Measurements from ENCODE around the gene GNAQ. TPM values are rescaled to one million over a fixed set of nuclear protein-coding genes. Genes with fewer than 3 reads are reported as not detected.

GNAQ gene
- polyA plus RNA-seq, 3 donors, result 8.3 to 51.0 (median 9.6) TPM

- Histone ChIP-seq H3K4me1 (ENCODE audit: control insufficient read depth in 1 of 2, insufficient read depth in 2 of 2, low read length in 2 of 2) (peaks cover 20 to 29% of the 10 kb centered on the region in 2 donors), H4K20me1 (ENCODE audit: insufficient read depth, low read length) (peaks cover 95% of the 10 kb centered on the region), H2AFZ (ENCODE audit: insufficient read depth, low read depth, low read length, poor library complexity, severe bottlenecking) (no peak overlapping the region), H3K9ac (ENCODE audit: insufficient read depth, low read length, poor library complexity, severe bottlenecking) (no peak overlapping the region), H3K4me3 (replicated peaks in 1 of 3; ENCODE audit: low read depth in 2 of 3, low read length in 3 of 3) (no peak overlapping the region), H3K4me2 (replicated peaks; ENCODE audit: extremely low read depth, low read length, poor library complexity, severe bottlenecking) (no peak overlapping the region), H3K27ac (ENCODE audit: low read depth in 1 of 2, low read length in 2 of 2) (peak overlapping the region in 1 of 2 donors; percentile 50), H3K79me2 (ENCODE audit: insufficient read depth, low read length) (peaks cover 75% of the 10 kb centered on the region), H3K9me3 (replicated peaks in 1 of 2; ENCODE audit: control insufficient read depth in 1 of 2, insufficient read depth in 1 of 2, low read length in 2 of 2) (no peaks in the 10 kb centered on the region), H3K36me3 (replicated peaks in 1 of 2; ENCODE audit: control insufficient read depth in 1 of 2, insufficient read depth in 2 of 2, low read length in 2 of 2) (peaks cover 0 to 31% of the 10 kb centered on the region in 2 donors), H3K27me3 (ENCODE audit: control insufficient read depth in 2 of 2, insufficient read depth in 2 of 2, low read length in 2 of 2) (no peaks in the 10 kb centered on the region)
- intact Hi-C loops (cut with micrococcal nuclease), result no loop called here
- Mint-ChIP-seq H3K36me3 (peaks cover 18 to 28% of the 10 kb centered on the region in 2 donors), H3K27me3 (ENCODE audit: low read depth in 3 of 3) (no peaks in the 10 kb centered on the region), H3K27ac (peak overlapping the region in 3 of 7 donors; percentile 10 to 47 (median 21)), H3K9me3 (peaks cover 0 to 2% (median 0%) of the 10 kb centered on the region in 7 donors), H3K4me3 (no peak overlapping the region), H3K4me1 (peaks cover 42% of the 10 kb centered on the region)
- no peak for DNase-seq
- no CpG with 5 or more reads among the region's 2 CpGs for WGBS (ENCODE audit: insufficient coverage)
- TF ChIP-seq CTCF (IDR thresholded peaks at IDR 0.05), result no peak
Measured at GRCh38 chr9:77857513-77858259, 173.9 kb downstream of the GNAQ start.

GRCh38 chr9:77856615-77857014, 175.0 kb downstream of the GNAQ start:
- Mint-ChIP-seq H3K27ac (peak overlapping the region in 4 of 7 donors; percentile 14 to 67 (median 43)), H3K4me1 (peaks cover 42% of the 10 kb centered on the region), H3K4me3 (no peak overlapping the region), H3K9me3 (no peaks in the 10 kb centered on the region), H3K27me3 (ENCODE audit: low read depth in 3 of 3) (no peaks in the 10 kb centered on the region), H3K36me3 (peaks cover 18 to 19% of the 10 kb centered on the region in 2 donors)
- peaks cover 0 to 23% of the 10 kb centered on the region in 2 donors for H3K36me3 ChIP-seq (replicated peaks in 1 of 2; ENCODE audit: control insufficient read depth in 1 of 2, insufficient read depth in 2 of 2, low read length in 2 of 2)
- H3K4me1 ChIP-seq (ENCODE audit: control insufficient read depth in 1 of 2, insufficient read depth in 2 of 2, low read length in 2 of 2), result peaks cover 30 to 39% of the 10 kb centered on the region in 2 donors
- no peak overlapping the region for H3K4me2 ChIP-seq (replicated peaks; ENCODE audit: extremely low read depth, low read length, poor library complexity, severe bottlenecking)
- intact Hi-C loops (cut with micrococcal nuclease), result no loop called here
- H3K27me3 ChIP-seq (ENCODE audit: control insufficient read depth in 2 of 2, insufficient read depth in 2 of 2, low read length in 2 of 2), result no peaks in the 10 kb centered on the region
- H4K20me1 ChIP-seq (ENCODE audit: insufficient read depth, low read length), result peaks cover 96% of the 10 kb centered on the region
- no peak for TF ChIP-seq CTCF (IDR thresholded peaks at IDR 0.05)
- H3K9me3 ChIP-seq (replicated peaks in 1 of 2; ENCODE audit: control insufficient read depth in 1 of 2, insufficient read depth in 1 of 2, low read length in 2 of 2), result no peaks in the 10 kb centered on the region
- H3K79me2 ChIP-seq (ENCODE audit: insufficient read depth, low read length), result peaks cover 75% of the 10 kb centered on the region
- DNase-seq, result no peak
- no CpG with 5 or more reads among the region's 1 CpG for WGBS (ENCODE audit: insufficient coverage)
- no peak overlapping the region for H3K4me3 ChIP-seq (replicated peaks in 1 of 3; ENCODE audit: low read depth in 2 of 3, low read length in 3 of 3)
- H3K9ac ChIP-seq (ENCODE audit: insufficient read depth, low read length, poor library complexity, severe bottlenecking), result no peak overlapping the region
- H3K27ac ChIP-seq (ENCODE audit: low read depth in 1 of 2, low read length in 2 of 2), result peak overlapping the region in 1 of 2 donors; percentile 56
- no peak overlapping the region for H2AFZ ChIP-seq (ENCODE audit: insufficient read depth, low read depth, low read length, poor library complexity, severe bottlenecking)

All from CD14-positive monocyte (primary cell).